Glomerular visceral epithelial cell (primary cell): ENCODE measurements around the gene GOLGA8H.
"Not testable (repeated sequence)": the region's sequence is repeated elsewhere in the genome, so short reads cannot be mapped to it uniquely, and the experiment has no call there.

ENCODE experiments used
- DNase-seq: peaks from one replicate; pipeline ENCODE4 v3.0.0-alpha.2; 2016; ENCODE audit errors: extremely low spot score

GOLGA8H gene

GRCh38 chr15:30603796-30604195, at the start of gene GOLGA8H:
GOLGA8H (plus strand) TSS chr15:30604028; CDS start chr15:30604126, 98 bp downstream.
- not testable (repeated sequence) for DNase-seq

GRCh38 chr15:30566949-30567348, 36.9 kb upstream of the GOLGA8H start:
- DNase-seq = not testable (repeated sequence)

GRCh38 chr15:30573012-30573491, 30.8 kb upstream of the GOLGA8H start:
- not testable (repeated sequence) for DNase-seq

- not testable (repeated sequence) for DNase-seq
Observed at GRCh38 chr15:30579394-30579970, 24.3 kb upstream of the GOLGA8H start.

GRCh38 chr15:30580716-30581115, 23.1 kb upstream of the GOLGA8H start:
- DNase-seq = not testable (repeated sequence)

GRCh38 chr15:30598953-30599352, 4.9 kb upstream of the GOLGA8H start:
- DNase-seq = not testable (repeated sequence)

- DNase-seq = not testable (repeated sequence)
Observed at GRCh38 chr15:30612271-30612670, 8.4 kb downstream of the GOLGA8H start.

- not testable (repeated sequence) for DNase-seq
Observed at GRCh38 chr15:30621342-30621741, 17.5 kb downstream of the GOLGA8H start.

GRCh38 chr15:30625436-30626193, 21.8 kb downstream of the GOLGA8H start, which contains the start of gene ARHGAP11B:
ARHGAP11B (plus strand) TSS chr15:30626128.
- peak; percentile 95 for DNase-seq

GRCh38 chr15:30626194-30626565, 22.4 kb downstream of the GOLGA8H start:
- DNase-seq = peak; percentile 20

GRCh38 chr15:30626632-30627031, 22.8 kb downstream of the GOLGA8H start:
- DNase-seq = peak; percentile 24

GRCh38 chr15:30650012-30650929, 46.4 kb downstream of the GOLGA8H start:
- DNase-seq = no peak

- DNase-seq = not testable (repeated sequence)
Observed at GRCh38 chr15:30661154-30661553, 57.3 kb downstream of the GOLGA8H start.
